HEK293 (cell line): Measurements from ENCODE around the gene NNT.
A peak's percentile ranks its signal among the peaks of the same experiment; 100 is the strongest.

Experiments used
- ELK4 ChIP-seq: IDR thresholded peaks from 2 replicates; pipeline ENCODE4 v1.6.1; 2011; ENCODE audit warnings: mild to moderate bottlenecking, low read depth, low read length, borderline replicate concordance
- IKZF3 ChIP-seq: fragments of 450-650 bp; IDR thresholded peaks from 2 replicates; pipeline ENCODE4 v1.5.0; 2018; ENCODE audit warnings: missing biosample characterization, mild to moderate bottlenecking, missing genetic modification characterization, moderate library complexity
- KLF8 ChIP-seq: fragments of 450-650 bp; formaldehyde crosslinking; IDR thresholded peaks from 2 replicates; pipeline ENCODE4 v1.5.1; 2016; ENCODE audit warnings: missing biosample characterization, missing genetic modification characterization
- KLF9 ChIP-seq: fragments of 450-650 bp; formaldehyde crosslinking; IDR thresholded peaks from 2 replicates; pipeline ENCODE4 v1.5.1; 2016; ENCODE audit warnings: missing biosample characterization, missing genetic modification characterization, low read depth
- SCRT2 ChIP-seq: fragments of 450-650 bp; formaldehyde crosslinking; IDR thresholded peaks from 2 replicates; pipeline ENCODE4 v1.5.1; 2016; ENCODE audit warnings: missing biosample characterization, missing genetic modification characterization
- TSHZ1 ChIP-seq: fragments of 450-650 bp; formaldehyde crosslinking; IDR thresholded peaks from 2 replicates; pipeline ENCODE4 v1.5.1; 2016; ENCODE audit warnings: missing biosample characterization, missing genetic modification characterization, borderline replicate concordance
- YY1 ChIP-seq: fragments of 450-650 bp; formaldehyde crosslinking; IDR thresholded peaks from 2 replicates; pipeline ENCODE4 v1.5.1; 2018; ENCODE audit warnings: missing biosample characterization, missing genetic modification characterization
- ZBTB1 ChIP-seq: fragments of 450-650 bp; formaldehyde crosslinking; IDR thresholded peaks from 2 replicates; pipeline ENCODE4 v1.5.1; 2016; ENCODE audit warnings: missing biosample characterization, missing genetic modification characterization
- ZBTB20 ChIP-seq: fragments of 450-650 bp; formaldehyde crosslinking; IDR thresholded peaks from 2 replicates; pipeline ENCODE4 v1.5.1; 2016; ENCODE audit warnings: missing biosample characterization, missing genetic modification characterization
- ZBTB26 ChIP-seq: fragments of 450-650 bp; formaldehyde crosslinking; optimal IDR thresholded peaks from 2 replicates; pipeline ENCODE3; 2016; ENCODE audit warnings: missing biosample characterization, mild to moderate bottlenecking, missing genetic modification characterization
- ZBTB44 ChIP-seq: fragments of 450-650 bp; IDR thresholded peaks from 2 replicates; pipeline ENCODE4 v1.5.1; 2018; ENCODE audit warnings: missing biosample characterization, mild to moderate bottlenecking, missing genetic modification characterization
- ZBTB49 ChIP-seq: fragments of 450-650 bp; formaldehyde crosslinking; IDR thresholded peaks from 2 replicates; pipeline ENCODE4 v1.5.1; 2016; ENCODE audit warnings: missing biosample characterization, missing genetic modification characterization, low read depth
- ZFP41 ChIP-seq: fragments of 450-650 bp; formaldehyde crosslinking; IDR thresholded peaks from 2 replicates; pipeline ENCODE4 v1.5.1; 2016; ENCODE audit warnings: missing biosample characterization, missing genetic modification characterization, borderline replicate concordance
- ZNF114 ChIP-seq: fragments of 450-650 bp; formaldehyde crosslinking; IDR thresholded peaks from 2 replicates; pipeline ENCODE4 v1.5.0; 2017; ENCODE audit warnings: missing biosample characterization, missing genetic modification characterization
- ZNF16 ChIP-seq: fragments of 450-650 bp; formaldehyde crosslinking; IDR thresholded peaks from 2 replicates; pipeline ENCODE4 v1.5.1; 2016; ENCODE audit warnings: low read depth, missing biosample characterization, missing genetic modification characterization
- ZNF18 ChIP-seq: fragments of 450-650 bp; formaldehyde crosslinking; IDR thresholded peaks from 2 replicates; pipeline ENCODE4 v1.5.1; 2016; ENCODE audit warnings: missing biosample characterization, missing genetic modification characterization
- ZNF324 ChIP-seq: fragments of 450-650 bp; formaldehyde crosslinking; IDR thresholded peaks from 2 replicates; pipeline ENCODE4 v1.5.1; 2016; ENCODE audit warnings: missing biosample characterization, missing genetic modification characterization
- ZNF398 ChIP-seq: fragments of 450-650 bp; formaldehyde crosslinking; IDR thresholded peaks from 2 replicates; pipeline ENCODE4 v1.5.1; 2017; ENCODE audit warnings: missing biosample characterization, missing genetic modification characterization
- ZNF521 ChIP-seq: fragments of 450-650 bp; formaldehyde crosslinking; IDR thresholded peaks from 2 replicates; pipeline ENCODE4 v1.5.1; 2017; ENCODE audit warnings: missing biosample characterization, mild to moderate bottlenecking, missing genetic modification characterization
- ZNF585B ChIP-seq: fragments of 450-650 bp; formaldehyde crosslinking; IDR thresholded peaks from 2 replicates; pipeline ENCODE4 v1.5.1; 2016; ENCODE audit warnings: missing biosample characterization, missing genetic modification characterization
- ZNF596 ChIP-seq: fragments of 450-650 bp; IDR thresholded peaks from 2 replicates; pipeline ENCODE4 v1.5.0; 2018; ENCODE audit warnings: missing biosample characterization, mild to moderate bottlenecking, missing genetic modification characterization, moderate library complexity
- ZNF626 ChIP-seq: fragments of 450-650 bp; sonication (Bioruptor Pico); formaldehyde crosslinking; IDR thresholded peaks from 2 replicates; pipeline ENCODE4 v1.5.1; 2018; ENCODE audit warnings: missing biosample characterization, missing genetic modification characterization, inconsistent platforms
- ZNF747 ChIP-seq: fragments of 450-650 bp; formaldehyde crosslinking; IDR thresholded peaks from 2 replicates; pipeline ENCODE4 v1.5.1; 2016; ENCODE audit warnings: missing biosample characterization, missing genetic modification characterization
- ZNF768 ChIP-seq: fragments of 450-650 bp; formaldehyde crosslinking; IDR thresholded peaks from 2 replicates; pipeline ENCODE4 v1.5.1; 2018; ENCODE audit warnings: missing biosample characterization, mild to moderate bottlenecking, missing genetic modification characterization
- ZNF791 ChIP-seq: fragments of 450-650 bp; formaldehyde crosslinking; IDR thresholded peaks from 2 replicates; pipeline ENCODE4 v1.5.1; 2016; ENCODE audit warnings: missing biosample characterization, missing genetic modification characterization
- ZSCAN18 ChIP-seq: fragments of 450-650 bp; formaldehyde crosslinking; IDR thresholded peaks from 2 replicates; pipeline ENCODE4 v1.5.1; 2016; ENCODE audit warnings: missing biosample characterization, missing genetic modification characterization

Gene NNT

GRCh38 chr5:43572357-43572756 lies 30.6 kb upstream of the NNT start (continued):
- TF ChIP-seq YY1 (tag by site-specific recombination) (peak; percentile 17; the same call in 1 of the 2 replicates), IKZF3 (tag by site-specific recombination) (peak; percentile 68), ZNF596 (peak; percentile 60), ELK4 (no peak), ZNF626 (tag by site-specific recombination) (no peak), ZNF398 (tag by site-specific recombination) (no peak), ZBTB26 (tag by site-specific recombination) (no peak), KLF9 (no peak), ZSCAN18 (no peak), ZNF585B (no peak), ZBTB1 (no peak), ZNF18 (tag by site-specific recombination) (no peak; the same call in 1 of the 2 replicates), TSHZ1 (tag by site-specific recombination) (no peak), ZFP41 (tag by site-specific recombination) (no peak), SCRT2 (tag by site-specific recombination) (no peak), KLF8 (tag by site-specific recombination) (no peak), ZNF791 (no peak), ZNF114 (tag by site-specific recombination) (no peak), ZBTB44 (peak; percentile 65), ZBTB20 (tag by site-specific recombination) (peak; percentile 33; the same call in 1 of the 2 replicates), ZNF747 (no peak), ZBTB49 (tag by site-specific recombination) (no peak), ZNF521 (tag by site-specific recombination) (no peak), ZNF768 (tag by site-specific recombination) (no peak), ZNF16 (tag by site-specific recombination) (no peak), ZNF324 (tag by site-specific recombination) (0 out of 2 replicates have a peak, but pooled peaks have one; percentile 19)
